SK-N-SH treated with all-trans-retinoic acid at 6 μM for 48 hours (cell line): Measurements from ENCODE around the gene AXIN1.

Experiments
- ATAC-seq: fragments of 200-7000 bp; cut with Tn5 transposase; 3 replicates; pipeline ENCODE4 v1.9.1; 2020; ENCODE audit warnings: mild to moderate bottlenecking, moderate library complexity
- ARNTL ChIP-seq: fragments of 450-650 bp; formaldehyde crosslinking; IDR thresholded peaks from 2 replicates; pipeline ENCODE4 v1.5.0; 2020; ENCODE audit warnings: low read depth, mild to moderate bottlenecking, moderate library complexity, borderline replicate concordance
- BACH2 ChIP-seq: fragments of 250-450 bp; sonication (Bioruptor Pico); IDR thresholded peaks from 2 replicates; pipeline ENCODE4 v1.9.0; 2021; ENCODE audit warnings: mild to moderate bottlenecking, borderline replicate concordance
- CREB5 ChIP-seq: fragments of 250-450 bp; sonication (Bioruptor Pico); IDR thresholded peaks from 2 replicates; pipeline ENCODE4 v1.5.1; 2020; ENCODE audit warnings: low read depth, mild to moderate bottlenecking, moderate library complexity
- CSDC2 ChIP-seq: fragments of 250-450 bp; sonication (Bioruptor Pico); IDR thresholded peaks from 2 replicates; pipeline ENCODE4 v1.5.0; 2020; ENCODE audit warnings: mild to moderate bottlenecking, moderate library complexity
- ESRRG ChIP-seq: fragments of 250-450 bp; sonication (Bioruptor Pico); IDR thresholded peaks from 2 replicates; pipeline ENCODE4 v1.6.1; 2021; ENCODE audit warnings: mild to moderate bottlenecking
- ISL1 ChIP-seq: fragments of 250-450 bp; sonication (Bioruptor Pico); IDR thresholded peaks from 2 replicates; pipeline ENCODE4 v2.1.2; 2022; ENCODE audit warnings: mild to moderate bottlenecking, moderate library complexity
- OSR1 ChIP-seq: fragments of 250-450 bp; sonication (Bioruptor Pico); IDR thresholded peaks from 2 replicates; pipeline ENCODE4 v1.8.0; 2022; ENCODE audit warnings: moderate library complexity, mild to moderate bottlenecking, inconsistent platforms
- PATZ1 ChIP-seq: fragments of 250-450 bp; sonication (Bioruptor Pico); IDR thresholded peaks from 2 replicates; pipeline ENCODE4 v1.8.0; 2020; ENCODE audit warnings: mild to moderate bottlenecking, moderate library complexity, borderline replicate concordance
- POU6F1 ChIP-seq: fragments of 250-450 bp; sonication (Bioruptor Pico); IDR thresholded peaks from 2 replicates; pipeline ENCODE4 v1.8.0; 2021; ENCODE audit warnings: low read depth, mild to moderate bottlenecking, moderate library complexity, borderline replicate concordance
- PPARA ChIP-seq: fragments of 250-450 bp; sonication (Bioruptor Pico); IDR thresholded peaks from 2 replicates; pipeline ENCODE4 v1.5.0; 2020; ENCODE audit warnings: mild to moderate bottlenecking, borderline replicate concordance
- RARB ChIP-seq: fragments of 250-450 bp; sonication (Bioruptor Pico); IDR thresholded peaks from 2 replicates; pipeline ENCODE4 v1.8.0; 2021; ENCODE audit warnings: mild to moderate bottlenecking, moderate library complexity
- SNAI2 ChIP-seq: fragments of 250-450 bp; sonication (Bioruptor Pico); IDR thresholded peaks from 2 replicates; pipeline ENCODE4 v1.5.0; 2020; ENCODE audit warnings: mild to moderate bottlenecking, moderate library complexity
- TCF4 ChIP-seq: fragments of 250-450 bp; sonication (Bioruptor Pico); IDR thresholded peaks from 2 replicates; pipeline ENCODE4 v1.8.0; 2021; ENCODE audit warnings: mild to moderate bottlenecking, moderate library complexity, borderline replicate concordance
- TOX ChIP-seq: fragments of 250-450 bp; sonication (Bioruptor Pico); IDR thresholded peaks from 2 replicates; pipeline ENCODE4 v1.8.0; 2021; ENCODE audit warnings: mild to moderate bottlenecking, moderate library complexity, borderline replicate concordance
- TSHZ2 ChIP-seq: fragments of 250-450 bp; sonication (Bioruptor Pico); IDR thresholded peaks from 2 replicates; pipeline ENCODE4 v1.5.0; 2020; ENCODE audit warnings: mild to moderate bottlenecking, moderate library complexity
- ZC3H10 ChIP-seq: fragments of 250-450 bp; sonication (Bioruptor Pico); IDR thresholded peaks from 2 replicates; pipeline ENCODE4 v1.5.1; 2021; ENCODE audit warnings: mild to moderate bottlenecking, moderate library complexity
- ZFP3 ChIP-seq: fragments of 250-450 bp; sonication (Bioruptor Pico); IDR thresholded peaks from 2 replicates; pipeline ENCODE4 v1.5.0; 2020; ENCODE audit warnings: mild to moderate bottlenecking, moderate library complexity
- ZFP30 ChIP-seq: fragments of 450-650 bp; formaldehyde crosslinking; IDR thresholded peaks from 2 replicates; pipeline ENCODE4 v1.5.0; 2022; ENCODE audit warnings: mild to moderate bottlenecking, moderate library complexity
- ZNF70 ChIP-seq: fragments of 450-650 bp; formaldehyde crosslinking; IDR thresholded peaks from 2 replicates; pipeline ENCODE4 v1.5.0; 2020; ENCODE audit warnings: mild to moderate bottlenecking, moderate library complexity

The AXIN1 gene

GRCh38 chr16:254461-254860 is 98.1 kb downstream of the AXIN1 start:
- ATAC-seq, result no peak
- no peak for TF ChIP-seq ZFP3 (CRISPR knock-in tag)
- no peak for TF ChIP-seq CREB5
- TF ChIP-seq PATZ1, result no peak
- no peak for TF ChIP-seq POU6F1
- TF ChIP-seq PPARA (CRISPR knock-in tag), result no peak
- no peak for TF ChIP-seq ESRRG (CRISPR knock-in tag)
- TF ChIP-seq SNAI2 (CRISPR knock-in tag), result no peak
- no peak for TF ChIP-seq ZNF70 (CRISPR knock-in tag)
- no peak for TF ChIP-seq TCF4 (CRISPR knock-in tag)
- no peak for TF ChIP-seq RARB
- no peak for TF ChIP-seq TOX (CRISPR knock-in tag)

GRCh38 chr16:253833-254232 is 98.7 kb downstream of the AXIN1 start:
- no peak for ATAC-seq
- TF ChIP-seq RARB (no peak), ISL1 (CRISPR knock-in tag) (no peak), ZC3H10 (CRISPR knock-in tag) (no peak), TOX (CRISPR knock-in tag) (no peak), PATZ1 (no peak), ESRRG (CRISPR knock-in tag) (no peak), ZFP30 (no peak), ARNTL (CRISPR knock-in tag) (no peak), POU6F1 (no peak)

- ATAC-seq, result no peak
- no peak for TF ChIP-seq CSDC2 (CRISPR knock-in tag)
- TF ChIP-seq OSR1, result no peak
- no peak for TF ChIP-seq TCF4 (CRISPR knock-in tag)
- no peak for TF ChIP-seq RARB
- no peak for TF ChIP-seq POU6F1
- TF ChIP-seq BACH2, result no peak
- TF ChIP-seq ZNF70 (CRISPR knock-in tag), result no peak
- no peak for TF ChIP-seq CREB5
- TF ChIP-seq TOX (CRISPR knock-in tag), result no peak
- TF ChIP-seq ARNTL (CRISPR knock-in tag), result no peak
- TF ChIP-seq SNAI2 (CRISPR knock-in tag), result no peak
- no peak for TF ChIP-seq ZC3H10 (CRISPR knock-in tag)
- TF ChIP-seq TSHZ2, result no peak
- TF ChIP-seq ESRRG (CRISPR knock-in tag), result no peak
Observed at GRCh38 chr16:252366-253337, 99.9 kb downstream of the AXIN1 start.
